GM21619 (cell line): Measurements from ENCODE around the gene MAP1LC3A.

Experiments
- ATAC-seq: cut with Tn5 transposase; IDR thresholded peaks from one replicate; pipeline ENCODE4 v1.9.1; 2021; ENCODE audit not compliant: unreplicated experiment

MAP1LC3A gene

GRCh38 chr20:34528921-34529297, 29.6 kb upstream of the MAP1LC3A start:
- no peak for ATAC-seq

GRCh38 chr20:34529742-34530141, 28.8 kb upstream of the MAP1LC3A start:
- ATAC-seq, result no peak

- ATAC-seq, result no peak
Observed at GRCh38 chr20:34530342-34530741, 28.2 kb upstream of the MAP1LC3A start.

- ATAC-seq, result no peak
Observed at GRCh38 chr20:34531608-34532265, 26.8 kb upstream of the MAP1LC3A start.

GRCh38 chr20:34532320-34532719, 26.2 kb upstream of the MAP1LC3A start:
- ATAC-seq, result no peak

GRCh38 chr20:34532756-34533155, 25.8 kb upstream of the MAP1LC3A start:
- ATAC-seq, result no peak

- ATAC-seq, result no peak
Observed at GRCh38 chr20:34534391-34535165, 23.9 kb upstream of the MAP1LC3A start.

- no peak for ATAC-seq
Observed at GRCh38 chr20:34535301-34535840, 23.1 kb upstream of the MAP1LC3A start.

GRCh38 chr20:34535857-34536256, 22.7 kb upstream of the MAP1LC3A start:
- no peak for ATAC-seq

- ATAC-seq, result no peak
Observed at GRCh38 chr20:34536798-34537394, 21.6 kb upstream of the MAP1LC3A start.

- ATAC-seq, result no peak
Observed at GRCh38 chr20:34537651-34538050, 20.9 kb upstream of the MAP1LC3A start.

- ATAC-seq, result no peak
Observed at GRCh38 chr20:34538671-34539123, 19.8 kb upstream of the MAP1LC3A start.

- ATAC-seq, result no peak
Observed at GRCh38 chr20:34539756-34540155, 18.8 kb upstream of the MAP1LC3A start.

- ATAC-seq, result no peak
Observed at GRCh38 chr20:34540596-34541263, 17.8 kb upstream of the MAP1LC3A start.

- ATAC-seq, result no peak
Observed at GRCh38 chr20:34541264-34541901, 17.1 kb upstream of the MAP1LC3A start.

GRCh38 chr20:34541917-34542316, 16.6 kb upstream of the MAP1LC3A start:
- no peak for ATAC-seq

- ATAC-seq, result no peak
Observed at GRCh38 chr20:34542439-34542838, 16.1 kb upstream of the MAP1LC3A start.

- no peak for ATAC-seq
Observed at GRCh38 chr20:34543463-34544056, 15.0 kb upstream of the MAP1LC3A start.

GRCh38 chr20:34544109-34544796, 14.3 kb upstream of the MAP1LC3A start:
- no peak for ATAC-seq

GRCh38 chr20:34546751-34547181, 11.8 kb upstream of the MAP1LC3A start:
- ATAC-seq, result no peak
